22Rv1 (cell line): Measurements from ENCODE around the gene UBE3B.

Source experiments
- ZFX ChIP-seq: fragments of 450-650 bp; IDR thresholded peaks from 2 replicates; pipeline ENCODE4 v1.6.1; 2017; ENCODE audit warnings: antibody characterized with exemption, borderline replicate concordance
- TF ChIP-seq, protein P1 (sequence below): fragments of 450-650 bp; IDR thresholded peaks from 2 replicates; pipeline ENCODE4 v1.5.1; 2017; ENCODE audit warnings: mild to moderate bottlenecking

DNA sequence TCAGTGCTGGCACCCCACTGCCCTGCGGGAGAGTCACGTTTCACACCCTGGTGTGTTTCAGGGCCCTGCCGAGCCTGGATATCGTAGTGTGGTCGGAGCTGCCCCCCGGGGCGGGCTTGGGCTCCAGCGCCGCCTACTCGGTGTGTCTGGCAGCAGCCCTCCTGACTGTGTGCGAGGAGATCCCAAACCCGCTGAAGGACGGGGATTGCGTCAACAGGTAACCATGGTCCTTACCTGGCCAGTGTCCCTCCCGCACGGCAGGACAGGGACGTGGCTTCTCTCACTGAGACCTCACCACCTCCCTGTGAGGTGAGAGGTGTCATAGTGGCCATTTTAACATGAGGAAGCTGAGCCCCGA lies 103.9 kb downstream of the UBE3B start:
- TF ChIP-seq, protein P1, sequence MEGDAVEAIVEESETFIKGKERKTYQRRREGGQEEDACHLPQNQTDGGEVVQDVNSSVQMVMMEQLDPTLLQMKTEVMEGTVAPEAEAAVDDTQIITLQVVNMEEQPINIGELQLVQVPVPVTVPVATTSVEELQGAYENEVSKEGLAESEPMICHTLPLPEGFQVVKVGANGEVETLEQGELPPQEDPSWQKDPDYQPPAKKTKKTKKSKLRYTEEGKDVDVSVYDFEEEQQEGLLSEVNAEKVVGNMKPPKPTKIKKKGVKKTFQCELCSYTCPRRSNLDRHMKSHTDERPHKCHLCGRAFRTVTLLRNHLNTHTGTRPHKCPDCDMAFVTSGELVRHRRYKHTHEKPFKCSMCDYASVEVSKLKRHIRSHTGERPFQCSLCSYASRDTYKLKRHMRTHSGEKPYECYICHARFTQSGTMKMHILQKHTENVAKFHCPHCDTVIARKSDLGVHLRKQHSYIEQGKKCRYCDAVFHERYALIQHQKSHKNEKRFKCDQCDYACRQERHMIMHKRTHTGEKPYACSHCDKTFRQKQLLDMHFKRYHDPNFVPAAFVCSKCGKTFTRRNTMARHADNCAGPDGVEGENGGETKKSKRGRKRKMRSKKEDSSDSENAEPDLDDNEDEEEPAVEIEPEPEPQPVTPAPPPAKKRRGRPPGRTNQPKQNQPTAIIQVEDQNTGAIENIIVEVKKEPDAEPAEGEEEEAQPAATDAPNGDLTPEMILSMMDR, result no peak
- no peak for TF ChIP-seq ZFX
